Gastroesophageal sphincter (tissue), 3 donors: ENCODE data around the gene LAMA5.

Experiments
- EP300 ChIP-seq: sonication (generic); formaldehyde crosslinking; IDR thresholded peaks from one replicate; pipeline ENCODE4 v1.6.1; 2017; ENCODE audit warnings: antibody characterized with exemption, mild to moderate bottlenecking
- POLR2A ChIP-seq, 2 donors: fragments of 450-650 bp; IDR thresholded peaks; one replicate each; pipeline ENCODE4 v1.6.1; 2017; ENCODE audit warnings: antibody characterized with exemption in 2 of 2, mild to moderate bottlenecking in 2 of 2, moderate library complexity in 1 of 2
- POLR2AphosphoS5 ChIP-seq: sonication (generic); formaldehyde crosslinking; IDR thresholded peaks from one replicate; pipeline ENCODE4 v1.6.1; 2017; ENCODE audit warnings: antibody characterized with exemption
- TF ChIP-seq, protein P1 (sequence below), 4 experiments: fragments of 200-600 bp in 2 of 4; fragments of 450-650 bp in 2 of 4; sonication (generic) in 1 of 4; IDR thresholded peaks; one replicate each; pipeline ENCODE4 v1.5.1; 2017 to 2019; ENCODE audit warnings: antibody characterized with exemption in 4 of 4, mild to moderate bottlenecking in 2 of 4, moderate library complexity in 2 of 4

DNA sequence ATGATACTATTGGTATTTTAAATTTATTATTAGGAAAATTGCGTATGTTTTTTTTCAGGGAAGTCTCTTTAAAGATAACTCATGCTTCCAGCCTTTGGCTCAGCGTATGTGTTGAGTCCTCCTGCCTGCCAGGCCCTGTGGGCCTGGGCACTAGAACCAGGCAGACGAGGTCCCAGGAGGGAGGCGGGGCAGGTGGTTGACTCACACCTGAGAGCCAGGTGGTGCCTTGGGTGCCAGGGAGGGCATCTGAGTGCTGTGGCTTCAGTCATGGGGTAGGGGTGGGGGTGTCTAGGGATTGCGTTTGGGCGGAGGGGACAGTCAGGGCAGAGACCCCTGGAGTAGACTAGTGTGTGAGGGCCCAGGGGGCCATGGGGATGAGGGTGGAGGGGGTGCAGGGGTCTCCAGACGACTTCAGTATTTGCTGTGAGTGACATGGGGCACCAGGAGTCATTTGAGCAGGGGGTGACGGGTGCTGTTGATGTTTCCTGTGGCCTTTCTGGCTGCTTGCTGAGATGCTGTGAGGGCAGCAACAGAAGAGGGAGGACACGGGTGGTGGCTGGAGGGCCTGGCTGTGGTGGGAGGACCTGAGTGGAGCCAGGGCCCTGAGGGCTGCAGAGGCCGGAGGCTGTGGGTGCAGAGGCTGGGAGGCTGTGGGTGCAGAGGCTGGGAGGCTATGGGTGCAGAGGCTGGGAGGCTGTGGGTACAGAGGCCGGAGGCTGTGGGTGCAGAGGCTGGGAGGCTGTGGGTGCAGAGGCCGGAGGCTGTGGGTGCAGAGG, 79.2 kb downstream of the LAMA5 start:
- TF ChIP-seq, protein P1, sequence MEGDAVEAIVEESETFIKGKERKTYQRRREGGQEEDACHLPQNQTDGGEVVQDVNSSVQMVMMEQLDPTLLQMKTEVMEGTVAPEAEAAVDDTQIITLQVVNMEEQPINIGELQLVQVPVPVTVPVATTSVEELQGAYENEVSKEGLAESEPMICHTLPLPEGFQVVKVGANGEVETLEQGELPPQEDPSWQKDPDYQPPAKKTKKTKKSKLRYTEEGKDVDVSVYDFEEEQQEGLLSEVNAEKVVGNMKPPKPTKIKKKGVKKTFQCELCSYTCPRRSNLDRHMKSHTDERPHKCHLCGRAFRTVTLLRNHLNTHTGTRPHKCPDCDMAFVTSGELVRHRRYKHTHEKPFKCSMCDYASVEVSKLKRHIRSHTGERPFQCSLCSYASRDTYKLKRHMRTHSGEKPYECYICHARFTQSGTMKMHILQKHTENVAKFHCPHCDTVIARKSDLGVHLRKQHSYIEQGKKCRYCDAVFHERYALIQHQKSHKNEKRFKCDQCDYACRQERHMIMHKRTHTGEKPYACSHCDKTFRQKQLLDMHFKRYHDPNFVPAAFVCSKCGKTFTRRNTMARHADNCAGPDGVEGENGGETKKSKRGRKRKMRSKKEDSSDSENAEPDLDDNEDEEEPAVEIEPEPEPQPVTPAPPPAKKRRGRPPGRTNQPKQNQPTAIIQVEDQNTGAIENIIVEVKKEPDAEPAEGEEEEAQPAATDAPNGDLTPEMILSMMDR (IDR thresholded peaks at IDR 0.05): no peak
- TF ChIP-seq POLR2AphosphoS5: no peak
- TF ChIP-seq POLR2A (IDR thresholded peaks at IDR 0.05): no peak
- TF ChIP-seq EP300: no peak
